ENCODE results near the gene SKI. TPM values are rescaled to one million over a fixed set of nuclear protein-coding genes. Genes with fewer than 3 reads are reported as not detected.

SKI gene
- total RNA-seq, 2 donors from 2014 or later, result 65.4 to 79.2 TPM

GRCh38 chr1:2317230-2318065 is 89.3 kb downstream of the SKI start:
- no peaks in the 10 kb centered on the region for H3K9me3 ChIP-seq (ENCODE audit: control insufficient read depth, low read length)
- TF ChIP-seq, protein P1, sequence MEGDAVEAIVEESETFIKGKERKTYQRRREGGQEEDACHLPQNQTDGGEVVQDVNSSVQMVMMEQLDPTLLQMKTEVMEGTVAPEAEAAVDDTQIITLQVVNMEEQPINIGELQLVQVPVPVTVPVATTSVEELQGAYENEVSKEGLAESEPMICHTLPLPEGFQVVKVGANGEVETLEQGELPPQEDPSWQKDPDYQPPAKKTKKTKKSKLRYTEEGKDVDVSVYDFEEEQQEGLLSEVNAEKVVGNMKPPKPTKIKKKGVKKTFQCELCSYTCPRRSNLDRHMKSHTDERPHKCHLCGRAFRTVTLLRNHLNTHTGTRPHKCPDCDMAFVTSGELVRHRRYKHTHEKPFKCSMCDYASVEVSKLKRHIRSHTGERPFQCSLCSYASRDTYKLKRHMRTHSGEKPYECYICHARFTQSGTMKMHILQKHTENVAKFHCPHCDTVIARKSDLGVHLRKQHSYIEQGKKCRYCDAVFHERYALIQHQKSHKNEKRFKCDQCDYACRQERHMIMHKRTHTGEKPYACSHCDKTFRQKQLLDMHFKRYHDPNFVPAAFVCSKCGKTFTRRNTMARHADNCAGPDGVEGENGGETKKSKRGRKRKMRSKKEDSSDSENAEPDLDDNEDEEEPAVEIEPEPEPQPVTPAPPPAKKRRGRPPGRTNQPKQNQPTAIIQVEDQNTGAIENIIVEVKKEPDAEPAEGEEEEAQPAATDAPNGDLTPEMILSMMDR (conservative IDR thresholded peaks at IDR 0.05), result no peak
- H3K27me3 ChIP-seq (ENCODE audit: control insufficient read depth, insufficient read depth, low read length, poor library complexity, severe bottlenecking), result no peaks in the 10 kb centered on the region
- H3K9ac ChIP-seq (ENCODE audit: extremely low read depth, low read length, poor library complexity, severe bottlenecking), result no peak overlapping the region
- no peak overlapping the region for H3K27ac ChIP-seq (ENCODE audit: low read depth, low read length)
- H3K4me1 ChIP-seq (ENCODE audit: control insufficient read depth, insufficient read depth, low read length), result peaks cover 6% of the 10 kb centered on the region
- peak; percentile 73 for DNase-seq
- no peaks in the 10 kb centered on the region for H3K9me3 Mint-ChIP-seq
- no peaks in the 10 kb centered on the region for H3K36me3 ChIP-seq (ENCODE audit: control insufficient read depth, insufficient read depth, low read length)
- no peak overlapping the region for H3K27ac Mint-ChIP-seq
- H3K4me3 Mint-ChIP-seq, result no peak overlapping the region
- 95 to 96% methylated on average over 21 to 32 of the region's 32 CpGs for WGBS, 2 experiments (ENCODE audit: insufficient coverage in 1 of 2, insufficient read length in 1 of 2)
- peaks cover 2% of the 10 kb centered on the region for H3K4me1 Mint-ChIP-seq
- H3K4me3 ChIP-seq (ENCODE audit: low read length), result no peak overlapping the region
- no peaks in the 10 kb centered on the region for H3K27me3 Mint-ChIP-seq (ENCODE audit: insufficient read depth)
- H3K36me3 Mint-ChIP-seq (ENCODE audit: low read depth), result no peaks in the 10 kb centered on the region

DNA sequence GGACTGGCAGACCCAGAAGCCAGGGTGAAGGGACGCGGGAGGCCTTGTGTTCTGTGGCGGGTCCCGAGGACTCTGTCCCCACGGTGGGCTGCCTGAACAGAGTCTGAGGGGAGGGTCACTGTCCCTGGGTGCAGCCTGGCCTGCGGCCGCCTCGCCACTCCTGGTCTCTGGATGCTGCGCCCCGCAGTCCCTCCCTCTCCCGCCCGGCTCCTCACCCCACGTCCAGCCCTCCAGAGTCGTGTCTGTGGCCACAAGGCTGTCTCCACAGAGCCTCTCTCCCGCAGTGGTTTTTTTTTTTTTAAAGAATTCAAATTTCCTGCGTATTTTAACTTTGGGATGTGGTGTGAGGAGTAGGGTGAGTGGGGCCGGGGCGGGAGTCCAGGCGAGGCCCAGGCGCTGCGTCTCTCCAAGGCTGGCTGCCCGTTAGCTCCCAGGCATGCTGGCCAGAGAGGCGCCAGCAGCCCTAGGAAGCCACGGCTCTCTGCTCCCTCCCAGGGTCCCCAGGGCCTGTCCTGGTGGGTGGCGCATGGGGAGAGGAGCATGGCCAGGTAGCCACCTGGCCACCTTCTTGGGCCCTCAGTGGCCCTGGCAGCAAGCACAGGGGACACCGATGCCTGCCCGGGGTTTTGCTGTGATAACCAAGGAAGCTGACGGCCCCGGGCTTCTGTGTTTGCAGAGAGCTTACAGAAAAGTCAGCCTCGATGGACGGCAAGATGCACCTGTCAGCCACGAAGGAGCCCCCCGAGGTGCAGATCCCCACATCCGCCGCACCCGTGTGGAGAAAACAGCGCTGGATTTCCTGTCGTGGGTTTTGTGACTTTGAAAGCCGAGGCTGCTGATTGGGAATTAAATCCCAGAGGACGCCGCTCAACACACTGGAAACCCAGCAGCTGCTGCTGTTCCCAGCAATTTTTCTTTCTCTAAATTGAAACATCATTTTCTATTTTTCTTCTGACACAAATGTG is 90.5 kb downstream of the SKI start:
- peaks cover 3% of the 10 kb centered on the region for H3K4me1 ChIP-seq (ENCODE audit: control insufficient read depth, insufficient read depth, low read length)

GRCh38 chr1:2319291-2319690 is 91.2 kb downstream of the SKI start:
- no peak for DNase-seq
- H3K4me1 Mint-ChIP-seq, result peaks cover 2% of the 10 kb centered on the region
- no peak overlapping the region for H3K4me3 ChIP-seq (ENCODE audit: low read length)
- 88 to 93% methylated on average over 16 to 21 of the region's 21 CpGs for WGBS, 2 experiments (ENCODE audit: insufficient coverage in 1 of 2, insufficient read length in 1 of 2)
- TF ChIP-seq, protein P1 (conservative IDR thresholded peaks at IDR 0.05), result no peak
- H3K4me1 ChIP-seq (ENCODE audit: control insufficient read depth, insufficient read depth, low read length), result no peaks in the 10 kb centered on the region
- H3K36me3 ChIP-seq (ENCODE audit: control insufficient read depth, insufficient read depth, low read length), result no peaks in the 10 kb centered on the region
- H3K27ac Mint-ChIP-seq, result no peak overlapping the region
- H3K36me3 Mint-ChIP-seq (ENCODE audit: low read depth), result no peaks in the 10 kb centered on the region
- no peaks in the 10 kb centered on the region for H3K9me3 ChIP-seq (ENCODE audit: control insufficient read depth, low read length)
- no peaks in the 10 kb centered on the region for H3K27me3 ChIP-seq (ENCODE audit: control insufficient read depth, insufficient read depth, low read length, poor library complexity, severe bottlenecking)
- peaks cover under 1% of the 10 kb centered on the region for H3K9me3 Mint-ChIP-seq
- no peak overlapping the region for H3K9ac ChIP-seq (ENCODE audit: extremely low read depth, low read length, poor library complexity, severe bottlenecking)
- no peak overlapping the region for H3K4me3 Mint-ChIP-seq
- peak overlapping the region; percentile 53 for H3K27ac ChIP-seq (ENCODE audit: low read depth, low read length)
- peaks cover 1% of the 10 kb centered on the region for H3K27me3 Mint-ChIP-seq (ENCODE audit: insufficient read depth)

More for the DNA sequence above, 90.5 kb downstream of the SKI start:
- H3K36me3 Mint-ChIP-seq (ENCODE audit: low read depth), result no peaks in the 10 kb centered on the region
- Histone ChIP-seq H3K9ac (ENCODE audit: extremely low read depth, low read length, poor library complexity, severe bottlenecking) (no peak overlapping the region), H3K27ac (ENCODE audit: low read depth, low read length) (peak overlapping the region; percentile 53), H3K36me3 (ENCODE audit: control insufficient read depth, insufficient read depth, low read length) (no peaks in the 10 kb centered on the region), H3K4me3 (ENCODE audit: low read length) (no peak overlapping the region), H3K27me3 (ENCODE audit: control insufficient read depth, insufficient read depth, low read length, poor library complexity, severe bottlenecking) (no peaks in the 10 kb centered on the region), H3K9me3 (ENCODE audit: control insufficient read depth, low read length) (no peaks in the 10 kb centered on the region)
- H3K9me3 Mint-ChIP-seq, result no peaks in the 10 kb centered on the region
- peaks cover 2% of the 10 kb centered on the region for H3K4me1 Mint-ChIP-seq
- no peak overlapping the region for H3K27ac Mint-ChIP-seq
- no peaks in the 10 kb centered on the region for H3K27me3 Mint-ChIP-seq (ENCODE audit: insufficient read depth)
- 92 to 96% methylated on average over 18 to 41 of the region's 41 CpGs for WGBS, 2 experiments (ENCODE audit: insufficient coverage in 1 of 2, insufficient read length in 1 of 2)
- TF ChIP-seq, protein P1 (conservative IDR thresholded peaks at IDR 0.05), result no peak
- H3K4me3 Mint-ChIP-seq, result no peak overlapping the region
- no peak for DNase-seq

Data from endodermal cell (in vitro differentiated cells).